ENCODE data around the gene PAK6.

The PAK6 gene

DNA sequence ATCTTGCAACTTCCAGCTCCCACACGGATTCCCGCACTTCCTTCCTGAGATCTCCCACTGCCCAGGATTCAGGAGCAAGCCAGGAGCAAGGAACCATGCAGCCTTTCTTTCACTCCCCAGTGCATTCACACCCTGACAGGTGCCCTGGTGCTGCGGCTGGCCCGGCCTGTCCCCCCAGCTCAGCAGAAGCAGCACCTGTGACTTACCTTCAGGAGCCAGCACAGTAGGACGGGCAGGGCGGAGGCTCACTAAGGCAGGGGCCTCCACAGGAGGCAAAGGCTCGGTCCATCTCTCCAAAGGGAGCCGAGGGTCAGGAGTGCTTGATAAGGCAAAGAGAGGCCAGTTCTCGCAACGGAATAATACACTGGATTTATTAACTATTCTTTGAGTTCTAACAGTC, 39.2 kb downstream of the PAK6 start:
- DNase-seq, result no peak

DNA sequence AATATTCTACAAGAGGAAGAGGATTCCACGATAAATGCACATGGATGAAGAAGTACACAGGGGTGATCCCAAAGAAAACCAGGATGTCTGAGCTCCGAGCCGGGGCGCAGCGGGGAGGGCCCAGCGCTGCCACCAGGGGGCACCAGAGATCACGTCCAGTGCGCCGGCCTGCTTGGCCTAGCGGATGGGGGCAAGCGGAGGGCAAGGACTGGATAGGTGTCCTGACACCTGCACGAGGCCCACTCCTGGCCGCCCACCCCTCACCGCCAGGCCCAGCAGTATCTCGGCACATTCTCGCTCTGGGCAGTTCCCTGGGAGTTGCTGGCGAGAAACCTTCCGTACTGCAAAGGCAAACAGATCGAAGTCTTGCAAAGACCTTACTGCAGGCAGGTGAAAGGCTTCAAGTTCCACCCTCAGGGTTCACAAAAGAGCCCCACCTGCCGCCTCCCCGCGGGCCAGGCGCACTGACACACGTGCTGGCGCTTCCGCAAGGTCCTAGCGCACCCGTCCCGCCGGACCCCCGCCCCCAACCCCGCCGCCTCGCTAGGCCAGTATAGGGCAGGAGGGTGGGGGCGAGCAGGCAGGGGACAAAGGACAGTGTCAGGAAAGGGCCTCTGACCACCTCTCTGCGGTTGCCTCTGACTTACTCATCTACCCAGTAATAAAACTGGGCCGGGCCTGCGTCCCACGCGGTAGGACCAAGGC, 40.7 kb downstream of the PAK6 start:
- peak; percentile 57 for DNase-seq

DNA sequence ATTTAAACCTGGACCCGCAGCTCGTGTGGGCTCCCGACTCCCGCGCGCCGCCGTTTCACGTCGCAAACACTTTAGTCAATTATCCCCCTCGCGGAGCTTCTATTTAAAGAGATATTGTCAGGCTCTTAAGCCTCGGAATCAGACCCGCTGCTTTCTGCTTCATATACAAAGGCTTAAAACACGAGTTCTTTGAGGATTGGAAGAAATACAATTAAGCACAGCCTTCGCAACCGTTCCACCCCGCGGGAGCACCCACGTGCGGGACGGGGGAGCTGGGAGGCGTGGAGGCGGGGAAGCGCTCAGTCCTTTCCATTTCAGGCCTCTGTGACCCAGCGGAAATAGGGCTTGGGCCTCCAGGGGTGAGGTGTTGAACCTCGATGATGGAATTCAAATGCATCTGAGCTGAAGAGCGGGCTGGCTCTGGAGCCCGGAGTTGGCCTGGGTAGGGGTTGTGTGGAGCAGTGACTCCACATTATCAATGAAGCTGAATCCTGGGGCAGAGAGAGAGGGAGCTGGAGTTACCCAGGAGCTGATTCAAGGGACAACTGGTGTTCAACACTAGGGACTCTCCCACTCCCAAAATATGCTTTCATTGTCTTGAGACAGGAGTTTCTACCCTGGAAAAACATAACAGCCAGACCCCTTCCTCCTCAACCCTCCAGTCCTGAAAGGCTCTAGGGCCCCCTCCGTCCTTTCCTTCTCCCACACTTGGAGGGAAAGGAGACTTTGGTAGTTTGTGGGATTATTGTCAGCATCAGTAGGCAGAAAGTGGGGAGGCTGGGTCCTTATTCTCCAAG, 41.6 kb downstream of the PAK6 start:
- no peak for DNase-seq

DNA sequence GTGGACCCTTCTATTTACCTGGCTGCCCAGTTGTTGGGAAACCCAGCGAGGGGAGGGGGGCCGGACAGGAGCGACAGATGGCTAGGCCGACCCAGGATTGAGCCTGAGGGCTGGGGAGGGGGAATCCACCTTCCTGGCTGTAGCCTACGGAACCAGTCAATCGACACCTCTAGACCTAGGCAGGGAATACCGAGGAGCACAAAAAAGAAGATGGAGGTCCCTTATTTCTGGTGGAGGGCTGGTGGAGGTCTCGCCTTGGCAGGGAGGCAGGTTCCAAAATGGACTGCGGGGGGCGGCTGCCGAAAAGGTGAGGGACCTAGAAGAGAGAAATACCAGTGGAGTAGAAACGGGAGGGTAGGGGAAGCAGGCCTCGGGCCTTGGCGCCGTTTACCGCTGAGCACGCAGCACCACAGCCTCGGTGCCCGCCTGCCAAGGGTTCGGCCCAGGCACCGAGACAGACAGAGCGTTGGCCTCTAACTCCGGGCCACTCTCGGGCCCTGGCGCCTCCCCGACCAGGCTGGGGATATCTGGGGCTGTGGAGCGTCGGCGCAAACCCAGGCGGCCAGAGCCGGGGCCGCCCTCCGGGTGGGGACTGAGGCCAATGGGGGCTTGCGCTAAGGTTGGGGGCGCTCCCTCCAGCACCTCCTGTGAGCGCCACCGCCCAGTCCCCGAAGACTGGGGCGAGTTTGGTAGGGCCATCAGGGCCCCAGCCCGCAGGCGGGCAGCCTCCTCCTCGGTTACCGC, 42.4 kb downstream of the PAK6 start:
- DNase-seq, result no peak

DNA sequence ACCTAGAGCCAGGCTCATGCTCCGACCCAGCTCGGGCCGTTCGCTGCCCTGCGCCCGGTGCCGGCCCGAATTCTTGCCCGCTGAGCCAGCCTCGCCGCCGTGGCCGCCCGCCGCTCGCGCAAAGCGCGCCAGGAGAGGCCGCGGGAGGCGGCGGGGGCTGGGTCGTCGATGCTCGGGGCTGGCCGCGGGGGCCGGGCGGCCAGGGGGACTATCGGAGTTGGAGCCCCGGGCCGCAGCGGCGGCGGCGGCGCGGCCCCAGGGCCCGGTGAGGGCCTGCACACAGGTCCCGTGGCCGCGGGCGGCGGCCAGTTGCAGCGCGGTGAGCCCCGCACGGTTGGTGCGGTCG, 42.9 kb downstream of the PAK6 start:
- DNase-seq, result no peak

DNA sequence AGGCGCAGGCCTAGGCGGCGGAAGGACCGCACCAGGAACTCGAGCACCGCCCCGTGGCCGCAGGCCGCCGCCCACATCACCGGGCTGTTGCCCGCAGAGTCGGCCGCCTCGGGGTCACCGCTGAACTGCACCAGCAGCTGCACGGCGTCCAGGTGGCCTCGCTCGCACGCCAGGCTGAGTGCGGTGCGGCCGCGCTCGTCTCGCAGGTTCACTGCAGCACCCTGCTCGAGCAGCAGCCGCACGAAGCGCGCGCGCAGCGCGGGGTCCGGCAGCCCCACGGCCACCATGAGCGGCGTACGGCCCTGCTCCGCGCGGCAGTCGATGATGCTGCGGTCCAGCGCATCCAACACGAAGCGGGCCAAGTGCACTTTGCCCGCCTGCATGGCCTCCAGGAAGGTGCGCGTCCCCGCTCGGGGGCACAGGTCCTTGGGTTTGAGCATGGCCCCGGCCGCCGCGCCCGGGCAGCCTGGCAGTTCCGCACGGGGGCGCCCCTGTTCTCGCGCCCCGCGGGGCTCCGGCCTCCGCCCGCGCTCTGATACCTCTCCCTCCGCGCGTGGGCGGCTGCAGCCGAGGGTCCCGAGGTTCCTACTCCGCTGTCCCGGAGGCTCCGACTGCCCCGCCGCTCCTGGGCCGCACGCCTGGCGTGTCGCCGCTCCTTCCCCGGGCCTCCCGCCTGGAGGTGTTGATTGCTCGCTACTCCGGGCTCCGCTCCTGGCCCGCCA, 43.4 kb downstream of the PAK6 start:
- no peak for DNase-seq

DNA sequence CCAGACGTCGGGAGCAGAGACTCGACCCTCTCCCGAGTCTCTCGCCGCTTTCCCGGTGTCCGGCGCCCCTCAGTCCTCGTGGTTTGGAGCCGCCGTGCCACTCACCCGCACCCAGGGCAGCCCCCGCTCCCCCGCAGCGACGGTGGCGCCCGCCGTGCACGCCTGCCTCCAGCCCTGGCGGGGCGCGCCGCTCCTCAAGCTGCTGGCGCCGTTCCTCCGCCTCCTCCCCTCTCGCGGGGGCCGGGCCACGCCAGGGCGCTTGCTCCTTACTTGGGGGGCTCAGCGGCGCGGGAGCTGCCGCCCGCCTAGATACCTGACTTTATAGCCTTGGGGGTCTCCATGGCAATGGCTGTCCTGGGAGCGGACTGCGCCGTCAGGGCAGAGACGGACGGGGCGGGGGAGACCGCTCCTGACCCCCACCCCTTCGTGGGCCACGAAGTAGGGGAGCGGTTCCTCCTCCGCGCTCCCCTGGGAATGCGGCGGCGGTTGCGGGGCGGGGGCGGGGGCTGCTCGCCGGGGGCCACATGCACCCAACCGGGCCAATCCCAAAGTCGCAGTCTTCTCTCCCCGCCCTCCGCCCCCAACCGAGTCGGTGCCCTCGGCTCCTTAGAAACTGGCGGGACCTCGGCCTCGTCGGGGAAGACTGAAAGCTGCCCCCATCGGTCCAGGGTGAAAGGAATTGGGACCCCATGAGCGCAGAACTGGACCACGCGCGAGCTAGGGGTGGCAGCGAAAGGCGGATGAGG, 44.2 kb downstream of the PAK6 start, which contains the start of gene ANKRD63:
TSS of gene ANKRD63 (minus strand) at position 196 of the 746 bp plus-strand sequence. CDS start 478 bp downstream, outside the sequence.
- DNase-seq, result no peak

DNA sequence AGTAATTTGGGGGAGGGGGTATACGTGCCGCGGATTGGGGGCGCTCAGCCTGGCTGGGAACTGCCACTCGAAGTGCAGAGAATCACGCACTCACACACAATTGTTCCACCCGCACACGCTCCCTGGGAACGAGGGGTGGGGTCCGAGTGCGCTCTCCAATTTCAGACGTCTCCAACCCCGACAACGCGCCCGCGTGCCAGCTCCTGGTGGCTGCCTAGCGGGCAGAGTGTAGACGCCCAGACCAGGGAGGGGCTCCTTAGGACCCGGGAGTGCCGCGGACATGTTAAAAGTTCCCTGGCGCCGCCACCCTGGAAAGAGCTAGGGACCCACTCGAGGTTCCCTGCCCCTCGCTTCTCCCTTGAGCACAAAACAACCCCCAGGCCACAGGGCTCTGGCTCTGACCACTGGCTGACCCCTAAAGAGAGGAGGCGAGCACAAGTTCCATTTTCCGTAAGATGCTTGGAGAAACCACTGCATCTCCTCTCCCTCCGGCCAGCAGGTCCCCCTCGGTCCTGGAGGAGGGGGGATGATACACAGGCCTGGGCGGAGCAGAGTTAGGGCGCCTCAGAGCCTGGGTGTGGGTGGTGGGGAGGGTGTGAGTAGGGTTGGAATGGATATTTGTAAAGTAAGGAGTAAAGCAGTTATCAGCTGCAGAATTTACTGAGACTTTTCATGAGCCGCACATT, 44.9 kb downstream of the PAK6 start:
- DNase-seq, result no peak

DNA sequence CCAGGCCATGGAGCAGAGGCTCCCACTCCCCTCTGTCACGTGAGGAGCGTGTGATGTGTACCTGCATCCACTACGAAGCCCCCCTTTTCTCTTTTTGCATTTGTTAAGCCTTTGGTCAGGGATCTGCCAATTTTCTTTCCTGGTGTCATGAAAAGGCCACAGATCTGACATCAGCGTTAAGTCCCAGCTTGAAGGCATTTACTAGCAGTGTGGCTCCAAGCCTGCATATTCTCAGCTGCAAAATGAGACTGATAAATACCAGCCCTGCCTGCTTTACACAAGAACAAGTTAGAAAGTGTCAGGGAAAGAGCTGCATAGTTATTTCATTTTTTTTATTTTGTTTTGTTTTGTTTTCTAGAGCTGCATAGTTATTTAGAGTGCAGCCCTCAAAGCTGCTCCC, 46.3 kb downstream of the PAK6 start:
- no peak for DNase-seq

DNA sequence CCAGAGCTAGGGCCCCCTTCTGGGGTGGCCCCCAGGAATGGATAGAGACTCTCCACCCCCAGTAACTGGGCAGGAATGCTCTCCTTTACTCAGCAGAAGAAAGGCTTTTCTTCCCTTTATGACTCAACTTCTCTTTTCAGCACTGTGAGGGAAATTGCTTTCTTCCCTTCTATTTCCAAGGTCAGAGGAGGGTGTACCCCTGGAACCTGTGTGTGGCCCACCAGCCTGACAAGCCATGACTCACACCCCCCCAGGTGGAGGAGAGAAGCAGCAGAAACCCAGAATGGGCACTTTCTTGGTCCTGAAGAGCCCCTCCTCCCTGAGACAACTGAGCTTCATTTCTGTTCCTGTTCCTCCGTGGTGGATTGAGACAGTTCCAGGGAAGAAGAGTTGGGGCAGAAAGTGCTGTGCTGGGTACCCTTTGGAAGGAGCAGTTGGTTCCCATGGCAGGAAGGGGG, 46.7 kb downstream of the PAK6 start:
- DNase-seq, result no peak

DNA sequence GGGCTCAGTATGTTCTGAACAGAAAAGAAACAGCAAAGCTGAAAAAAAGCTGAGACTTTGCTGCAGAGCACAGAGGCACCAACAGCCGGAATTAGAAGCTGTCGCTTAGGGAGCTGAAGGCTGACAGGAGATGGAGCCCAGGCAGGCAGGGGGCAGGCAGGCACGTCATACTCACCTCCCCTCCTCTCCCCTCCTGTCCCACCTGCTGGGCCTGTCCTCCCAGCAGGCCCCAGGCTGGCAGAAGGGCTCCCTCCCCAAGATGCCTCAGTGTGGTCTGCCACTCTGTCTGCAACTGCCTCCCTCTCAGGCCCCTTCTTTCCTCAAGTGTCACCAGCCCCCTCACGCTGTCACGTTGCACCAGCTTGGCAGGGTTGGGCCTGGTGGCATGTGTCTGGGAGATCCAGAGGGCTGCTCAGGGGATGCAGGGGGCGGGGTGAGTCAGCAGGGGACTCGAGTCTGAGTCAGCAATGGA, 47.2 kb downstream of the PAK6 start:
- DNase-seq, result no peak

DNA sequence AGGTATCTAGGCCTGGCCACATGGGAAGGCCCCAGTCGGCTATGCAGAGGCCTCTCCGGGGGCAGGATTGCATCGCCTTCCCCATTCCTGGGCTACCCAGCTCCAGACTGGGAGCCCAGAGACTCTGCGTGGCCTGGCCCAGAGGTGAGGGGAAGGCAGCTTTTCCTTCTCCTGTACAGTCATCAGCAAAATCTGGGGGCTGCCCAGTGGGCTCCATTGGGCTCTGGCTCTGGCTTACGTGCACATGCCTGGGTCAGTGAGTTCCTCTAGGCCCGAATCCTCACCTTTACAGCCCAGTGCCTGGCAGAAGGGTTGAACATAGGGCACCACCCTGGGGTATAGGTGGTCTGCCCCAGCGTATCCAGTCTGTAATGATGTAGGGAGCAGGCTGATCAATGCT, 47.9 kb downstream of the PAK6 start:
- DNase-seq, result no peak

DNA sequence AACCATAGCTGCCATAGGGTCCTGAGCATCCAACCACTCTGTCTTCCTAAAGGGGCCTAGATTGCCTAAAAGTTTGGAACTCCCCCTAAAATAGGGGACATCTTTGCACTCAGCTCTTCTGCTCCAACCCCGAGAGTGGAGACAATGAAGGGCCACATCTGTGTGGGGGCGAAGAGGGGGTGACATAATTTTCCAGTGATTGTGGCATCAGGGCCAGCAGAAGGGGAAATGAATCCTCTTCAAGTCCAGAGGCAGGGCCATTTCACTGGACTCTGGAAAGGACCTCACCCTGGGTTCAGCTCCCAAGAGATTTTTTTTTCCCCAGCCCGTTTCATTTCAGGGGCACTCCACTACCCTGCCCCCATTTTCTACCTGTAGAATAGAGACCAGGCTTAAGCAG, 48.6 kb downstream of the PAK6 start:
- no peak for DNase-seq

DNA sequence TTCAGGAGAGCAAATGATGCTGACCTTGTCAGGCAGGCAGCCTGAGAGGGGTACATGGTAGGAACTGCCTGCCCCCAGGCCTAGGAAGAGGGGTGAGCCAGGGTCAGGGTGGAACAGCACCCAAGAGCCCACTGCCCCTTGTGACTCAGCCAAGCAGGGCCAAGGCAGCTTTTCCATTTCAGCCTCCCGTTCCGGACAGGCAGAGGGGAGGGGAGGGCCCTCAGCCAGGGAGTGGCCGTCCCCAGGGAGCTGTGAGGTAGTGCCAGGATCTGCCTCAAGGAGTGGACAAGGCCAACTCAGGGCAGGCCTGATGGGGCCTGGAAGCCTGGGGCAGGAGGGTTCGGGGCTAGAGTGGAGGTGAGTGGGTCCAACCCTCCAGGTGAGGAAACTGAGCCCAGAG, 49.1 kb downstream of the PAK6 start:
- no peak for DNase-seq

DNA sequence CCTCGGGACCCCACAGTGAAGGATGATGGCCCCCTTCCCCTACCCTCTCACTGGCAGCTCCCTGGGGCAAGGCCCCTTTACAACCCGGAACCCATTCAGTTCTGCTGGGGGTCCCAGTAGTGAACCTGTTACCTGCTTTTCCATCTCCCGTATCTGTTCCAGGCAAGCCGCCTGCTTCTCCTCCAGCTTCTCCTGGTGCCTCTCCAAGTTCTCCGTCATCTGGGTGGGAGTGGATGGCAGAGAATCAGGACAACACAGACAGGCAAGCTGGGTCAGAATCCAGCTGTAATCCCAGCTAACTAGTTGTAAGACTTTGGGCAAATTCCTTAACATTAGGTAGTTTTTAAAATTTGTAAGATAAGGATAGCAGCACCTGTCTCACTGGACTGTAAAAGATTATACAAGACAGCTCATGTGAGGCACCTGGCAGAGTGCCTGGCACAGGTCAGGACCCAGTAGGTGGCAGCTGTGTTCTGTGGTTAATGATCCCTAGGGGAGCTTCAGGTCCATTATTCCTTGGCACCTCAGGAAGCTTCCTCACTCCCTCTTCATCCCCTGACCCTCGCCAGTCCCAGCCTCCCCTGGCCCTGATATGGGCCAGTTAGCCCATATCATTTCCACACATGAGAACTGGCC, 50.4 kb downstream of the PAK6 start:
- peak; percentile 19 for DNase-seq

DNA sequence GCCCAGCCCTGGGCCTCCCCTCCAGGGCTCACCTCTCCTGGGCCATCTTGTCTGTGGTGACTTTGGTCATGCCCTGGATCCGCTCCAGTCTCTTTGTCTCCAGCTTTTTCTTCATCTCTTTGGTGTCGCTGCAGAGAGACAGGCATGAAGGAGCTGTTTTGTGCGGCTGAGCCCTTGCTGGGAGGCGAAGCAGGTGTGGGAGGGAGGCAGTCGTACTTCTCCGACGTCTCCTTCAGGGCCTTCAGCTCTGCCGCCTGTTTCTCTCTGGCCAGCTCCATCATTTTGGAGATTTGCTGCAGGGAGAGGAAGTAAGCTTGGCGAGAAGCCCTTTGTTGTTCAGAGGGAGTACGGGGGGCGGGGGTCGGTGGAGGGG, 51.7 kb downstream of the PAK6 start:
- DNase-seq, result no peak

DNA sequence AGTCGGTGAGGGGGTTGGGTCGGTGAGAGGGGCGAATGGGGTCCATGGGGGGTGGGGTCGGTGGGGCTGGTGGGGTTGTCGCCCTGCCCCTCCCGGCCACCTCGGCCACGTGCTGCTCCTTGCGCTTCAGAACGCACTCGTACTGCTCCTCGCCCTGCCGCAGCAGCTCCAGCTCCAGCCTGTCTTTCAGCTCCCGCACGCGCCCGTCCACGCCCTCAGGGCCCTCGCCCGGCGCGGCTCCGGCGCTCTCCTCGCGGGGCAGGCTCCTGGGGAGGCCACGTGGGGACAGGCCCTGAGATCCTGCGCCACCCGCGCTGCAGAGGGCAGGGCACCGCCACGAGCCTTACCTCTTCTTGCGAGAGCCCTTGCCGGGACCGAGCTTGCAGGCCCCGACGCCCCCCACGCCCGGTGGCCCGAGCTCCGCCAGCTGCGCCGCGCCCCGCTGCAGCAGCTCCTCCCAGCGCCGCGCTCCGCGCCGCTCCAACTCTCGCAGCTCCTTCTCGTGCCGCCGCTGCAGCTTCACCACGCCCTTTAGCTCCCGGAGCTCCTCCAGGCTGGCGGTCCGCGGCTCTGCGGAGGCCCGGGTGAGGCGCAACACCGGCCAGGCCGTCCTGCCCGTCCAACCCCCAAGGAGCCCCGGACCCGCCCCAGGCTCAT, 52.2 kb downstream of the PAK6 start:
- DNase-seq, result peak; percentile 23

DNA sequence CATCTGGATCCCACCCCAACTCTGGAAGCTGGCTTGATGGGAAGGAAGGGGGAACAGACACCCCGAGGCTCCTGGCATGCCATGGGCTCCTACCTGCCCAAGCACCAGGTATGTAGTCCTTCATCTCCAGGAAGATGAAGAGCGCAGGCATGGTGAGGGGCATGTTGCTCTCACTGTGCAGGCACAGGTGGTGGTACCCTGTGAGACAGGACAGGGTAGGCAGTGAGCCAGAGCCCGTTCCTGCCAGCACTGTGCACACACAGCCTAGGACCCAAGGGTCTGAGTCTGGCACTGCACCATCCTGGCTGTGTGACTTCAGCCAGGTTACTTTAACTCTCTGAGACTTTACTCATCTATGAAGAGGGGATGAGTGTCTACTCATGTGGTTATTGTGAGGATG, 53.4 kb downstream of the PAK6 start:
- no peak for DNase-seq

DNA sequence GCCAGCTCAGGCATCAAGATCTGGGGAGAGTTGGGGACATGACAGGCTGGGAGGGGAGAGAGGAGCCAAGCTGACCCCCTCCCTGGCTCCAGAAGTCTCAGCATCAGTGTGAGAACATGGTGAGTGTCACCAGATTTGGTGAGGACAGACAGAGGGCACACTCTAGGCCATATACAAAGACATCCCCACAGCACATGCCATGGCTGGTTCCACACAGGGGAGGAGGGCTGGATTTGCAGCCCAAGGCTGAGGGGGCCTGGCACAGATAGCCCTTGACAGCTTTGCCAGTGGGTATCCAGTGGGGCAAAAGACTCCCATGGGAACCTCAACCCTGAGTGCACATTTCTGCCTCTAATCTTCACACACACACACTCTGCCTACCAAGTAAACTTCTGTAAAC, 54.1 kb downstream of the PAK6 start:
- no peak for DNase-seq

Data from NCI-H345 (cell line).